NCI-H510A (cell line): ENCODE data around the gene TMC7.
A peak's percentile ranks its signal among the peaks of the same experiment; 100 is the strongest.
"Not testable (repeated sequence)": the region's sequence is repeated elsewhere in the genome, so short reads cannot be mapped to it uniquely, and the experiment has no call there.

Experiments
- DNase-seq: peaks from one replicate; lab custom pipeline; 2025; lab: John Stamatoyannopoulos, UW

TMC7 gene

GRCh38 chr16:18983565-18984434 lies at the start of gene TMC7:
Gene TMC7, plus strand, starts transcription at chr16:18983934. Its CDS starts 130 bp downstream, at chr16:18984064.
- peak; percentile 95 for DNase-seq

GRCh38 chr16:18936727-18937340 lies 46.9 kb upstream of the TMC7 start:
- no peak for DNase-seq

- DNase-seq: no peak
These were observed 46.3 kb upstream of the TMC7 start for GRCh38 chr16:18937390-18937789.

- no peak for DNase-seq
These were observed 44.7 kb upstream of the TMC7 start for GRCh38 chr16:18938986-18939385.

GRCh38 chr16:18941471-18941870 lies 42.3 kb upstream of the TMC7 start:
- DNase-seq: no peak

GRCh38 chr16:18942061-18942460 lies 41.7 kb upstream of the TMC7 start:
- DNase-seq: no peak

GRCh38 chr16:18943414-18943813 lies 40.3 kb upstream of the TMC7 start:
- no peak for DNase-seq

GRCh38 chr16:18945233-18945632 lies 38.5 kb upstream of the TMC7 start:
- no peak for DNase-seq

GRCh38 chr16:18948372-18949020 lies 35.2 kb upstream of the TMC7 start:
- no peak for DNase-seq

- DNase-seq: no peak
These were observed 33.1 kb upstream of the TMC7 start for GRCh38 chr16:18950469-18951185.

GRCh38 chr16:18953547-18953946 lies 30.2 kb upstream of the TMC7 start:
- no peak for DNase-seq

GRCh38 chr16:18955874-18956580 lies 27.7 kb upstream of the TMC7 start:
- DNase-seq: peak; percentile 77

GRCh38 chr16:18956658-18957241 lies 27.0 kb upstream of the TMC7 start:
- DNase-seq: not testable (repeated sequence)

- DNase-seq: no peak
These were observed 25.1 kb upstream of the TMC7 start for GRCh38 chr16:18958621-18959029.

- no peak for DNase-seq
These were observed 24.7 kb upstream of the TMC7 start for GRCh38 chr16:18959031-18959505.

- no peak for DNase-seq
These were observed 18.2 kb upstream of the TMC7 start for GRCh38 chr16:18965555-18965954.

GRCh38 chr16:18966791-18967190 lies 16.9 kb upstream of the TMC7 start:
- DNase-seq: no peak

GRCh38 chr16:18969050-18969854 lies 14.5 kb upstream of the TMC7 start:
- peak; percentile 18 for DNase-seq

- DNase-seq: no peak
These were observed 13.9 kb upstream of the TMC7 start for GRCh38 chr16:18969855-18970240.

GRCh38 chr16:18975109-18975508 lies 8.6 kb upstream of the TMC7 start:
- no peak for DNase-seq
